ENCODE data around the gene FAM114A1.
"Not testable (repeated sequence)": the region's sequence is repeated elsewhere in the genome, so short reads cannot be mapped to it uniquely, and the experiment has no call there.

Gene FAM114A1

DNA sequence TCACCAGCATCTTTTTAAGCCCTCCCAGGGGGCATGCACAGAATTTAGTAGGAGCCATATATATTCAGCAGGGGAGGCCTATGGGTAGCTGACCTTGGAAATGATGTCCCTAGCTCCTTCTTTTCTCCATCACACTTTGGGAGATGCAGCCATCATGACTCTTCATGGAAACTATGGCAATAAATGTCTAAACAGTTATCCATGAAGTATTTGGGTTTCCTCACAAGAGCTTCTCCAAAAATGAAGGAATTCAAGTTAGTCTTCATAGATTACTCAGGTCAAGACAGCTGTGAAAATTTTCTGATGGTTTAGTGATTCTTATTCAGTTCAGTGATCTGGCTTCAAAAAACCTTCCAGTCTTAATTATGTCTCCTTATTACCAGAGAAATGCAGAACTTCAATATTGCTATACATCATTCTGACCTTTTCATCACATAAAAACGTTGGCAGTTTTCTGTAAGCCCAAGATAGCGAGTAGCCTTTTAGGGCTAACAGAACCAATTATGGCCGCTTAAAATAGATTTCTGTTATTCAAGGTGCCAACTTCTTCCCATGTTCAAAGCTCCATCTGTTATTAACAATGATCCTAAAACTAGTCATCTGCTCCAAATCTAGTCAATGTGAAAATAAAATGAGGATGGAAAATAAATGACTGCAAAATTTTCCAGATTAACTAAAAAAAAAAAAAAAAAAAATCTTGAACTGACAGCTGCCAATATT lies 112.1 kb downstream of the FAM114A1 start:
- DNase-seq, result no peak

DNA sequence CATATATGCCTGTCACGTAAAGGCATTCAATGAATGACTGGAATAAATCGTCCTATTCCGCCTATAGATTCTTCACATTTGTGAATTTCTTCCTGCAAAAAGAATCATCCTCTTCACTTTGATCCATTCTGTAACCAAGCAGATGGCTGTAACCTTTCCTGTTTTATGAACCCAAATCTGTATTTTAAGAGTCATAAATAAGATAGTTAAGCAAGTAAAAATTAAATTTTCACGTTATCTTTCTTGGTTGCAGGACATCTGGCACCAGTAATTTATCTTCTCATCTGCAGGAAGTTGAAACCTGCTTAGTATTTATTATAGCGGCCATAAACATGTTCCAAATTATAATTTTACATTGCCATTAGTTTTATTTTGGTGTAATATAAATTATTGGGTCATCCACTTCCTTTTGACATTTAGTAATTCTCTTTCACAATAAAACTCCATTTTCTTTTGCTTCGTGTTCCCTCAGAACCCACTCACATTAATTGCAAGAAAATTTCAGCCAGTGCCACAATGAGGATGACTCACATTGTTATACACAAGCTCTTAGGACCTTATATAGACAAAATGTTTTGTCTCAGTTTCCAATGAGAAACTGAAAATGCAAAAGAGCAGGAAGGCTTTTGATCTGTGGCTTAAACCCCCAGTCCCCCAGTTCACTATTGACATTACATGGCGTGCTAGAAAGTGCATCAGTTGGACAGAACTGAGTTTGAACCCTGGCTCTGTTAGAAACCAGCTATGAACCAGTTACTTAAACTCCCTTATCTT lies 113.5 kb downstream of the FAM114A1 start:
- DNase-seq, result no peak

- DNase-seq, result no peak
These were observed 114.9 kb downstream of the FAM114A1 start for GRCh38 chr4:38982361-38983095.

DNA sequence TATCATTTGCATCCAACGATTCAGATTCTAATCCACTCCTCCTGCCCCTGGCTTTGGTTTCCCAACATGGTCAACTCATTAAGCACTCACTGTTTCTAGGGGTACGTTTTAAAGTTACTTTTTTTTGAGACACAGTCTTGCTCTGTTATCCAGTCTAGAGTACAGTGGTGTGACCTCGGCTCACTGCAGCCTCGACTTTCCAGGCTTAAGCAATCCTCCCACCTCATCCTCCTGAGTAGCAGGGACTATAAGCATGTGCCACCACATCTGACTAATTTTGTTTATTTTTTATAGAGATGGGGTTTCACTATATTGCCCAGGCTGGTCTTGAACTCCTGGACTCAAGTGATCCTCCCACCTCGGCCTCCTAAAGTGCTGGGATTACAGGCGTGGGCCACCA lies 115.7 kb downstream of the FAM114A1 start:
- DNase-seq, result no peak

GRCh38 chr4:38983787-38984598 lies 116.4 kb downstream of the FAM114A1 start:
- no peak for DNase-seq

DNA sequence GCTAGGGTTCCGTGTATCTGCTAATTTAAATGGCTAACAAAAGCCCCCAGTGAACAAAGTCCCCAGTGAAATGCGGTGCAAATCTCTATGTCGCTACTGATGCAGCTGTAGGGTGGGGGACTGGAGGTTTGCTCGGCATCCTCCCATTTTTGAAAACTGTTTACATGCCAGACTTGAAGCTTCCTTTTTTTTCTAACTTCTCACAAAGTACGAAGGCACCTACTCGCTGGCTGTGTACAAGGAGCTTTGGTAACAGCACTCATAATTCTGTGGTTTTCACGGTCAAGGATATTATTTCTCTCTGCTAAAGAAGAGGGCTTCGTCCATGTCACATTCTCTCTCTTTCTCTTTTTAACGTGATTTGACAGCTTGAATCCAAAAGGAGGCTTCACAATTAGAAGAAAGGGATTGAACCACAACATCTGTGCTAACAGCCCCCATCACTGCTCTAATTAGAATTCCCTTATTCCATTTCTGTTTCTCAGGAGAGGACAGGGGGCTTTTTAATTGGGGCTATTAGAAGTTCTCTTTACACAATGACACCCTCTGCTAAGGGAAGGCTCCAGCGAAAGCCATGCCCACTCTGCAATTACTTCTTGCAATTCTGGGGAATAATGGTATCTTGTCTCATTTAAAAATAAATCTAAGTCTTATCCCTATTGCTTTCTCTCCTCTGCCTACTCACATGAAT lies 117.9 kb downstream of the FAM114A1 start:
- DNase-seq, result no peak

GRCh38 chr4:38987491-38987890 lies 119.9 kb downstream of the FAM114A1 start:
- DNase-seq, result no peak

DNA sequence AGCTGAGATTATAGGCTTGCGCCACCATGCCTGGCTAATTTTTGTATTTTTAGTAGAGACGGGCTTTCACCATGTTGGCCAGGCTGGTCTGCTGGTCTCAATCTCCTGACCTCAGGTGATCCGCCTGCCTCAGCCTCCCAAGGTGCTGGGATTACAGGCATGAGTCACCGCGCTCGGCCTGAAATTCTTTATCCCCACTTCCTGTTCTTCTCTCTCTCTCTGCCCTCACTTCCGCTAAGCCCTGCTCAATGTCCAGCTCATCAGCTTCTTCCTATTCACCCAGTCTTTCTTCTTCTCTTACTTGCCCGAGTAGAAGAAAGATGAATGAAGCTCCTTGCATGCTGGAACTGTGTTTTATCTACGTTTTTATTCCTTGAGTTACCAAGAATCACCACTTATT lies 120.7 kb downstream of the FAM114A1 start:
- DNase-seq, result not testable (repeated sequence)

- no peak for DNase-seq
These were observed 121.9 kb downstream of the FAM114A1 start for GRCh38 chr4:38989487-38989886.

- no peak for DNase-seq
These were observed 122.6 kb downstream of the FAM114A1 start for GRCh38 chr4:38990241-38990640.

- no peak for DNase-seq
These were observed 126.1 kb downstream of the FAM114A1 start for GRCh38 chr4:38993683-38994082.

DNA sequence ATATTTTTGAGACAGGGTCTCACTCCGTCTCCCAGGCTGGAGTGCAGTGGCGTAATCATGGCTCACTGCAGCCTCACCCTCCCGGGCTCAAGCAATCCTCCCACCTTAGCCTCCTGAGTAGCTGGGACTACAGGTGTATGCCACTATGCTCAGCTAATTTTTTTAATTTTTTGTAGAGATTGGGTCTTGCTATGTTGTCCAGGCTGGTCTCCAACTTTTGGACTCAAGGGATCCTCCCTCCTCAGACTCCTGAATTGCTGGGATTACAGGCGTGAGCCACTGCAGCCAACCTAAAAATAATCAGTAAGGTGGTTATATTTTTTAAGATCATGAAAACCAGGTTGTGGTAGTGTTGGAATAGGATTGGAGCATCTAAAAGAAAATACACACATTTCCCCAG lies 126.5 kb downstream of the FAM114A1 start:
- DNase-seq, result no peak
